Colonic mucosa (tissue), 4 donors: ENCODE results near the gene SGSH. TPM values are rescaled to one million over a fixed set of nuclear protein-coding genes. Genes with fewer than 3 reads are reported as not detected.

Experiments
- DNase-seq: peaks from one replicate; pipeline ENCODE4 v3.0.0-alpha.2; 2020
- H3K27ac ChIP-seq: fragments of 200-600 bp; one replicate; pipeline ENCODE4 v1.8.0; 2021
- H3K27me3 ChIP-seq: fragments of 200-600 bp; one replicate; pipeline ENCODE4 v1.8.0; 2021
- H3K36me3 ChIP-seq: fragments of 200-600 bp; one replicate; pipeline ENCODE4 v1.8.0; 2021
- H3K4me1 ChIP-seq: fragments of 200-600 bp; one replicate; pipeline ENCODE4 v1.8.0; 2021; ENCODE audit warnings: mild to moderate bottlenecking
- H3K4me3 ChIP-seq: fragments of 200-600 bp; one replicate; pipeline ENCODE4 v1.8.0; 2021
- H3K9ac ChIP-seq, 2 donors: one replicate each; pipeline ENCODE4 v1.7.0; 2013; ENCODE audit warnings: control low read depth in 2 of 2, low read depth in 2 of 2, low read length in 2 of 2
- H3K9me3 ChIP-seq: fragments of 200-600 bp; one replicate; pipeline ENCODE4 v1.8.0; 2021
- intact Hi-C: fragments of 100-400 bp; cut with DNase I; formaldehyde crosslinking; loops from one replicate; pipeline ENCODE4 v1.14.1; 2022
- total RNA-seq, 2 donors: library from RNA; stranded (reverse); fragmentation: NEBNext Ultra II Directional in 1 of 2; extraction: Animal tissue kit (Norgen Biotek cat#: 25700) in 1 of 2; gene quantifications; one replicate each; pipeline ENCODE4 v1.2.1, GENCODE V29; 2021
- TF ChIP-seq, protein P1 (sequence below): fragments of 200-600 bp; IDR thresholded peaks from one replicate; pipeline ENCODE4 v1.8.0; 2022; ENCODE audit warnings: antibody characterized with exemption, mild to moderate bottlenecking
- donor health status: healthy.
- donor health status: DM: no; HTN: no; CAD: no.
- donor health status: DM: no; HTN: no; CAD: no.

Gene SGSH
- total RNA-seq, 2 donors from 2014 or later, result 40.3 to 43.1 TPM

DNA sequence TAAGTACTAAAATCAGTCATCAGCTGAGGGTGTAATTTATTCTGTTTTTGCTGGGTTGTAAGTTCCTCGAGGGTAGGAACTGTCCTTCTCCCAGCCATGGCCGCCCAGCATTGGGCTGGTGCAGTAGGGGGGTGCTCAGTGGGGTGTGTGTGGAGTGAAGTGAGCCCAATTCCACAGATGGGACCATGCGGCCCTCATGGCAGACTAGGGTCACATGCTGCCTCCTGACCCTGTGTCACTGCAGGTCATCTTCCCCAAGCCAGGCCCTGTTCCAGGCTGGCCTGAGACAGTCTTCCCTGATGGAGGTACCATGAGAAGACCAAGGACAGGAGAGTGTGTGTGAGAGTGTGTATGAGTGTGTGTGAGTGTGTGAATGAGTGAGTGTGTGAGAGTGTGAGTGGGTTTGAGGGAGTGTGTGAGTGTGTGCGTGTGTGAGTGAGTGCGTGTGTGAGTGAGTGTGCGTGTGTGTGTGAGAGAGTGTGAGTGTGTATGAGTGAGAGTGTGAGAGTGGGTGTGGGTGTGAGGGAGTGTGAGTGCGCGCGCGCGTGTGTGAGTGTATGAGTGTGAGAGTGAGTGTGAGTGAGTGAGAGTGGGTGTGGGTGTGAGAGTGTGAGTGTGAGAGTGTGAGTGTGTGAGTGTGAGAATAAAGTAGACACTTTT lies 3.8 kb upstream of the SGSH start:
- DNase-seq, result no peak
- Histone ChIP-seq H3K4me3 (no peak overlapping the region), H3K27ac (no peak overlapping the region), H3K4me1 (peaks cover 3% of the 10 kb centered on the region), H3K36me3 (no peaks in the 10 kb centered on the region), H3K9me3 (no peaks in the 10 kb centered on the region), H3K9ac (no peak overlapping the region), H3K27me3 (no peaks in the 10 kb centered on the region)
- TF ChIP-seq, protein P1, sequence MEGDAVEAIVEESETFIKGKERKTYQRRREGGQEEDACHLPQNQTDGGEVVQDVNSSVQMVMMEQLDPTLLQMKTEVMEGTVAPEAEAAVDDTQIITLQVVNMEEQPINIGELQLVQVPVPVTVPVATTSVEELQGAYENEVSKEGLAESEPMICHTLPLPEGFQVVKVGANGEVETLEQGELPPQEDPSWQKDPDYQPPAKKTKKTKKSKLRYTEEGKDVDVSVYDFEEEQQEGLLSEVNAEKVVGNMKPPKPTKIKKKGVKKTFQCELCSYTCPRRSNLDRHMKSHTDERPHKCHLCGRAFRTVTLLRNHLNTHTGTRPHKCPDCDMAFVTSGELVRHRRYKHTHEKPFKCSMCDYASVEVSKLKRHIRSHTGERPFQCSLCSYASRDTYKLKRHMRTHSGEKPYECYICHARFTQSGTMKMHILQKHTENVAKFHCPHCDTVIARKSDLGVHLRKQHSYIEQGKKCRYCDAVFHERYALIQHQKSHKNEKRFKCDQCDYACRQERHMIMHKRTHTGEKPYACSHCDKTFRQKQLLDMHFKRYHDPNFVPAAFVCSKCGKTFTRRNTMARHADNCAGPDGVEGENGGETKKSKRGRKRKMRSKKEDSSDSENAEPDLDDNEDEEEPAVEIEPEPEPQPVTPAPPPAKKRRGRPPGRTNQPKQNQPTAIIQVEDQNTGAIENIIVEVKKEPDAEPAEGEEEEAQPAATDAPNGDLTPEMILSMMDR, result no peak
- intact Hi-C loops, result no loop called here

DNA sequence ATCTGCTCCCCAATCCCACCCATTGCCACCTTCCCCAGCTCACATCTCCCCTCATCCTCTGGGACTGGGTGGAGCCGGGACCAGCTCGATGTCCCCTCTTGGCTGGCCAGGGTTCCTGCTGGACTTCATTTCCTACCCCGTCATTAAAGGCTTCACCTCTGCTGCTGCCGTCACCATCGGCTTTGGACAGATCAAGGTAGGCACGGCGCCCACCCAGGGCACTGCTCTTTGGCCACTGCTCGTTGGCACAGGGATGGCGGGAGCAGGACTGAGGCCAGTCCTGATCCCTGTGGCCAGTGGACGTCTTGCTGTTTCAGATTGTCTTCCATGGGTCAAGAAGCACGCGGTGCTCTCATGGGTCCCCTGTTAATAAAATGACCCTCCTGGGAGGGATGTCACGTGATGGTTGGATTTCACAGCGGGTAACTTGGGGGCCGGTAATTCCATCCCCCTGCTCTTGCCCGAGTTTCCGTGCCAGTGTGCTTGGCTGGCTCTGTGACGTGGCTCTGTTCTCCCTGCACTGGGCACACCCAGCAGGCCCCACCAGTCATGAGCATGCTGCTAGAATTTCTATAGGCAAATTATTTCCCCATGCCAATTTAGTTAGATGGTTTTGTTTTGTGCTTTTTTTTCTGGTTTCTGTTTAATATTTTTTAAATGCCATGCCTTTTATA lies 3.1 kb upstream of the SGSH start:
- no peak for DNase-seq
- TF ChIP-seq, protein P1, result no peak
- Histone ChIP-seq H3K27me3 (no peaks in the 10 kb centered on the region), H3K36me3 (no peaks in the 10 kb centered on the region), H3K27ac (no peak overlapping the region), H3K9me3 (no peaks in the 10 kb centered on the region), H3K4me1 (peaks cover 3% of the 10 kb centered on the region), H3K4me3 (no peak overlapping the region), H3K9ac (no peak overlapping the region)
- intact Hi-C loops, result no loop called here

DNA sequence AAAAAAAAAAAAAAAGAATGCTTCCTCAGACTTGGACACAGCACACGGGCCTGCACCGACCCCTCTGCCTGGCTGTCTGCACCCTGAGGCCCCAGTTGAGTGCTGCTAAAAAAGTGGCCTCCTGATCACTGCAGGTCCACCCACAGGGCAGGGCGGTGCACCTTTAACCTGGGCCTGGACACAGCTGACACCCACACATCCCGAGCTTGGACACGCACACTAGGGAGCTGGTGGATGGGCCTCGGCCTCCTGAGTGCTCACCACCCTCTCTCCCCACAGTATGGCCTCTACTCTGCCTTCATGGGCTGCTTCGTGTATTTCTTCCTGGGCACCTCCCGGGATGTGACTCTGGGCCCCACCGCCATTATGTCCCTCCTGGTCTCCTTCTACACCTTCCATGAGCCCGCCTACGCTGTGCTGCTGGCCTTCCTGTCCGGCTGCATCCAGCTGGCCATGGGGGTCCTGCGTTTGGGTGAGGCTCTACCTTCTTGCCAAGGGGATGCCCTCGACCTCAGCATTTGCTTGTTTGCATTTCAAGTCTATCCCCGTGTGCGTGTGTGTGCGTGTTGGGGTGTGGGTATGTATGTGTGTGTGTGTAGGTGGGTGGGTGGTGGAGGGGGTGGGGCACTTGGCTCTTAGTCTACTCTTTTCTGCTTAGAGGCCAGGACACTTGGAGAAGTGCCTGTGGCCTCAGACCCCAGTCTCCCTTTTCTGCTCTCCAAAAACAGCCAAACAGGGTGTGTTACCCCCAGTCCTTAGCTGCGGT lies 2.4 kb upstream of the SGSH start:
- H3K4me1 ChIP-seq, result peaks cover 3% of the 10 kb centered on the region
- no peaks in the 10 kb centered on the region for H3K36me3 ChIP-seq
- TF ChIP-seq, protein P1, result no peak
- no peaks in the 10 kb centered on the region for H3K9me3 ChIP-seq
- no peak overlapping the region for H3K9ac ChIP-seq
- no peak overlapping the region for H3K27ac ChIP-seq
- intact Hi-C loops, result no loop called here
- H3K27me3 ChIP-seq, result no peaks in the 10 kb centered on the region
- H3K4me3 ChIP-seq, result no peak overlapping the region
- no peak for DNase-seq

DNA sequence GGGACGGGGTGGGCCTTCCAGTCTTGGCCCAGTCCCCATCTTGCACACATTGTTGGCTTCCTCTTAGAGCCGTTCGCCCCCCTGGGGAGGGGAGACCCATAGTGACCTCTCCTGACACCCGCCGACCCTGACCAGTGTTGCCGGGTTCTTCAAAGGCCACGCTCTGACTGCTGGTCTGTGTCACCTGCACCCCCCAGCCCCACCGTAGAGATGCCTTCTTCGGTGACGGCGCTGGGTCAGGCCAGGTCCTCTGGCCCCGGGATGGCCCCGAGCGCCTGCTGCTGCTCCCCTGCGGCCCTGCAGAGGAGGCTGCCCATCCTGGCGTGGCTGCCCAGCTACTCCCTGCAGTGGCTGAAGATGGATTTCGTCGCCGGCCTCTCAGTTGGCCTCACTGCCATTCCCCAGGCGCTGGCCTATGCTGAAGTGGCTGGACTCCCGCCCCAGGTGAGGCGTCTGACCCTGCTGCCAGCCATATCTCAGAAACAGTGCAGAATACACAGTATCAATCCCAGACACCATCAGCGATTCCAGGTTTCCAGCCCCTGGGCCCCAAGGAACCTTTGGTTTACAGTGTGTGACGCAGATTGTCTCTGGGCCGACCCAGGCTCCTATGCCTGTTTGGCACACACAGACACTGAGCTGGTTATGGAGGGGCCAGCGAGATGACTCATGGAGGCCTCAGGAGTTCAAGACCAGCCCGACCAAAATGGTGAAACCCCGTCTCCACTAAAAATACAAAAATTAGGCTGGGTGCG lies 1.4 kb upstream of the SGSH start:
- Histone ChIP-seq H3K27ac (no peak overlapping the region), H3K9ac (no peak overlapping the region), H3K9me3 (no peaks in the 10 kb centered on the region), H3K4me3 (no peak overlapping the region), H3K27me3 (no peaks in the 10 kb centered on the region), H3K36me3 (no peaks in the 10 kb centered on the region), H3K4me1 (peaks cover 3% of the 10 kb centered on the region)
- intact Hi-C loops, result no loop called here
- DNase-seq, result no peak
- TF ChIP-seq, protein P1, result no peak

DNA sequence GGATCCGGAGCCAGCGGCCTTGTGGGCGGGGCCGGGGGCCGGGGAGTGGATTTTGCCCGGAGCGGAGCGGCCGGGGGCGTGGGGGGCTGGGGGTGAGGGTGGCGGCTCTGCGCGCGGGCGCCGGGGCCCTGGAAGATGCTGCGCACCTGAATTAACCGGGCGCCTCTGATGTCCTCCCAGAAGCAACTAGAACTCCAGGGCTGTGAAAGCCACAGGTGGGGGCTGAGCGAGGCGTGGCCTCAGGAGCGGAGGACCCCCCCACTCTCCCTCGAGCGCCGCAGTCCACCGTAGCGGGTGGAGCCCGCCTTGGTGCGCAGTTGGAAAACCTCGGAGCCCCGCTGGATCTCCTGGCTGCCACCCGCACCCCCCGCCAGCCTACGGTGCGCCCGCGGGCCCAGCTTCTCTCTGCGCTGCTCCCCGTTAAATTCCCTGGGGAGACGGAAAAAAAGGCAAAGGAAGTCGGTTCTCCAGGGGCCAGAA lies 643 bp upstream of the SGSH start:
- DNase-seq, result peak; percentile 29
- intact Hi-C loops, result no loop called here

More for the DNA sequence above, 643 bp upstream of the SGSH start:
- Histone ChIP-seq H3K4me3 (peak overlapping the region; percentile 93), H3K9ac (peak overlapping the region; percentile 97 to 99), H3K4me1 (peaks cover 3% of the 10 kb centered on the region), H3K36me3 (no peaks in the 10 kb centered on the region), H3K9me3 (no peaks in the 10 kb centered on the region), H3K27me3 (no peaks in the 10 kb centered on the region), H3K27ac (peak overlapping the region; percentile 78)
- TF ChIP-seq, protein P1, result no peak
